Nephron progenitor cell (in vitro differentiated cells): ENCODE measurements around the gene APEX1.

Experiments
- DNase-seq: peaks from one replicate; pipeline ENCODE4 v3.0.0; 2021
- H3K27ac Mint-ChIP-seq: 2 replicates; pipeline ENCODE4 v1.8.0; 2021; ENCODE audit warnings: mild to moderate bottlenecking, moderate library complexity, mixed read lengths
- H3K27me3 Mint-ChIP-seq: 2 replicates; pipeline ENCODE4 v1.8.0; 2021; ENCODE audit warnings: mild to moderate bottlenecking, low read depth, mixed read lengths; ENCODE audit not compliant: poor library complexity
- H3K36me3 Mint-ChIP-seq: 2 replicates; pipeline ENCODE4 v1.8.0; 2021; ENCODE audit warnings: low read depth, mixed read lengths
- H3K4me1 Mint-ChIP-seq: 2 replicates; pipeline ENCODE4 v1.8.0; 2021; ENCODE audit warnings: mixed read lengths
- H3K4me3 Mint-ChIP-seq: 2 replicates; pipeline ENCODE4 v1.8.0; 2021; ENCODE audit warnings: mild to moderate bottlenecking, moderate library complexity, mixed read lengths
- H3K9me3 Mint-ChIP-seq: 2 replicates; pipeline ENCODE4 v1.8.0; 2021; ENCODE audit warnings: mild to moderate bottlenecking, moderate library complexity, mixed read lengths
- TF ChIP-seq, protein P1 (sequence below): fragments of 200-600 bp; sonication (generic); IDR thresholded peaks from 2 replicates; pipeline ENCODE4 v1.5.0; 2021; ENCODE audit warnings: antibody characterized with exemption

APEX1 gene

DNA sequence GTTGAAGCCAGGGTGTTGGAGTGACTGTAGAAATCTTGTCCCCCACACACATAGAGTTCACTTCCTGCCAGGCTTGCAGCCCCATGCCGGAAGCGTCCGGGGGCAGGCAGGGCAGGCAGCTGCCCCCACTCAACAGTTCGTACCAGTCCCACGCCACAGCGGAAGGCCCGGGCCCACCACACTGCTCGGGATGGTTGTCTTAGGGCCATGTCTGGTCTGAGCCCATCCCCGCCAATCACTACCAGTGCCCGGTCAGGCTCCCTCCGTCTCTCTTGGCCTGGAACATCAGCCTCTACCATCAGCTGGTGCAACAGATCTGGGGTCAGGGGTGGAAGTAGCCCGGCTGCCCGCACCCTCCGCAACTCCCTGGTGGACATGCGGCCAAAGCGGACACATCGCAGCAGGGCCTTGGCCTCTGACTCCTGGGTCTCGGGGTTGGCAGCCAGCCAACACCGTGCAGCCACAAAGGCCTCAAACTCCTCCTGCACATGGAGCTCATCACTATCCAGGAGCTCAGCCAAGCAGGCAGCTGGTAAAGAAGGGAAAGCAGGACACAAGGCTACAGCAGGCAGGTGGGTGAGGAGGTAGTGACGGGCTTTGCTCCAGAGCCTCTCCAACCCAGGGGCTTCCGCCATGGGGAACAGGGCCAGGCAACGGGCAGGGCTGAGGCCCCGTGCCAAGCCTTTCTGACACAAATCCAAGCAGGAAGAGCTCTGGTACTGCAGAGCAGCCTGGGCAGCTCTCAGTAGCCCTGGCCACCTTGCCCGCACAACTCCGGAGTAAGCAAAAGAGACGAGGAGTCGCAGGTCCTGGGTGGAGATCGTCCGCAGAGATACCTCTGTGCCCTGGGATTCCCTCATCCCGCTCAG is 25.0 kb upstream of the APEX1 start:
- Mint-ChIP-seq H3K9me3 (no peaks in the 10 kb centered on the region), H3K36me3 (no peaks in the 10 kb centered on the region), H3K27ac (no peak overlapping the region), H3K4me1 (peaks cover 14% of the 10 kb centered on the region), H3K4me3 (no peak overlapping the region), H3K27me3 (no peaks in the 10 kb centered on the region)
- TF ChIP-seq, protein P1, sequence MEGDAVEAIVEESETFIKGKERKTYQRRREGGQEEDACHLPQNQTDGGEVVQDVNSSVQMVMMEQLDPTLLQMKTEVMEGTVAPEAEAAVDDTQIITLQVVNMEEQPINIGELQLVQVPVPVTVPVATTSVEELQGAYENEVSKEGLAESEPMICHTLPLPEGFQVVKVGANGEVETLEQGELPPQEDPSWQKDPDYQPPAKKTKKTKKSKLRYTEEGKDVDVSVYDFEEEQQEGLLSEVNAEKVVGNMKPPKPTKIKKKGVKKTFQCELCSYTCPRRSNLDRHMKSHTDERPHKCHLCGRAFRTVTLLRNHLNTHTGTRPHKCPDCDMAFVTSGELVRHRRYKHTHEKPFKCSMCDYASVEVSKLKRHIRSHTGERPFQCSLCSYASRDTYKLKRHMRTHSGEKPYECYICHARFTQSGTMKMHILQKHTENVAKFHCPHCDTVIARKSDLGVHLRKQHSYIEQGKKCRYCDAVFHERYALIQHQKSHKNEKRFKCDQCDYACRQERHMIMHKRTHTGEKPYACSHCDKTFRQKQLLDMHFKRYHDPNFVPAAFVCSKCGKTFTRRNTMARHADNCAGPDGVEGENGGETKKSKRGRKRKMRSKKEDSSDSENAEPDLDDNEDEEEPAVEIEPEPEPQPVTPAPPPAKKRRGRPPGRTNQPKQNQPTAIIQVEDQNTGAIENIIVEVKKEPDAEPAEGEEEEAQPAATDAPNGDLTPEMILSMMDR: no peak
- no peak for DNase-seq

DNA sequence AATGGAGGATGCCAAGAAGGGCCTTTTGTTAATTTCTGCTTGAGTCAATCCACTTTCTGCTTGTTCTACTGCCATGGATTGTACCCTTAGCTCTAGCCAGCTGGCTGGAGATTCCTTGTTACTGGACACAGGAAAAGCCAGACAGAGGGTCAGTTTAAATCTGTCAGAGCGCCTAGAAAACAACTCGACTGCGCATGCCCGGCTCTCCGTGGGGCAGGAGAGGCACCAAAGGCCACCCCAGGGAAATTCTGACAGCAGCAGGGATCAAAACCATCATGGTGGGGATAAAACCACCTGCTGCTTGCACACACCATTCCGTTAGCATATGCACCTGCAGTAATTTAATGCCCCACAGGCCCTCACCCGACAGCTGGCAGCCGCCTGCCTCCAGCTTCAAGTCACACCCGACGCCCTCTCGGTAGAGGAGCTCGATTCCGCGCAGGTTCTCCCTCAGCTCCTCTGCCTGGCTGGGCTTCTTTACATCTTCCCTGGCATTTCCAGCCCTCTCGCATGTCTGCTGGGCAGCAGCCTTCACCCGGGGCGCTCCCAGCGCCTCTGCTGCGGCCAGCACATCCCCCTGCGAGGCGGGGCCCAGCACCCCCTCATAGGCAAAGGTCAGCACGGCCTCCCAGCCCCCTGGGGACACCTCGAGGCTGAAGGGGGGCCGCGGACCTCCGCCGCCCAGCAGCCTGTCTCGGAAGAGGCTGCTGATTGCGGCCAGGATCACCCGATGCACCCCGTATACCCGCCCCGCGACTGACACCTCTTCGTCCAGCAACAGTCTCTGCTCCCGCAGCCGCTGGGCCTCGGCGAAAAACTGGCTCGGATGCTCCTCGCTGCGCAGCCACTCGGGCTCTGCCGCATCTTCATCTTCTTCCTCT is 20.1 kb upstream of the APEX1 start:
- Mint-ChIP-seq H3K4me3 (peak overlapping the region; percentile 68), H3K9me3 (no peaks in the 10 kb centered on the region), H3K4me1 (peaks cover 7% of the 10 kb centered on the region), H3K27ac (no peak overlapping the region), H3K27me3 (peaks cover 25% of the 10 kb centered on the region), H3K36me3 (no peaks in the 10 kb centered on the region)
- TF ChIP-seq, protein P1: no peak
- no peak for DNase-seq

DNA sequence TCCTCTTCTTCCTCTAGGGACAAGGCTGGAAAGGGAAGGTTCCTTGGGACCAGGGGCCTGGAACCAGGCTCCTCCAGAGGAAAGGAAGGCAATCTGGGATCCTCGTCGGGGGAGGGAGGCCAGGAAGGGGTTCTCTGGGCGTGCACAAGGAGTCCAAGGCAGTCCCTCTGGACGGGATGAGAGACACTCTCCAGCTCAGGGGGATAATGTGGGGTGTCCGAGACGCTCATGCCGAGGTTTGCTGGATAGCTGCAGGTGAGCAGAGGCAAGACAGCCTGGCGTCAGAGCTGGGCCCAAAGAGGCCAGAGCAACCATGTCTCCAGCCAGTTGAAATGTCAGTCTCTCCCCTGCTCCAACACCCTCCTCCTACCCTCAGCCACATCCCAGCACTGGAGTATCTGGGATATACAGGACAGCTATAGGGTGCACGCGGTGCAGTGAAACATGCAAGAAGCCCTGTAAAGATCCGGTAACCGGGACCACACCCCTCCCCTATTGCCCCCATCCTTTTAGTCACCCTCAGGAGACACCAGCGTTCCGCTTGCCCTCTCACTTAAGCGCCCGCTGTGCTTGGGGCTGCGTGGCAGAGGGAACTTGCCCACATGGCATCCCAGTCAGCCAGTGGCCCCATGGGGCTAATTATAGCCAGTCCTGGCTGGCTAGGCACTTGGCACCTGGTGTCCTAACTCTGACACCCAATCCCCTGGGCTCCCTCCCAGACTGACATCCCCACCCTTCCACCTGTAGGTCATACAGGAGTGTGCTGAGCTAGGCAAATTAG is 19.3 kb upstream of the APEX1 start, which contains the start of gene KLHL33:
TSS of gene KLHL33 (minus strand) at position 585 of the 781 bp plus-strand sequence. CDS start at position 230, 355 bp downstream.
- TF ChIP-seq, protein P1: no peak
- Mint-ChIP-seq H3K9me3 (no peaks in the 10 kb centered on the region), H3K36me3 (no peaks in the 10 kb centered on the region), H3K27me3 (peaks cover 26% of the 10 kb centered on the region), H3K4me1 (peaks cover 11% of the 10 kb centered on the region), H3K4me3 (peak within 1 kb of the TSS; percentile 68), H3K27ac (no peak within 1 kb of the TSS)
- no peak for DNase-seq

DNA sequence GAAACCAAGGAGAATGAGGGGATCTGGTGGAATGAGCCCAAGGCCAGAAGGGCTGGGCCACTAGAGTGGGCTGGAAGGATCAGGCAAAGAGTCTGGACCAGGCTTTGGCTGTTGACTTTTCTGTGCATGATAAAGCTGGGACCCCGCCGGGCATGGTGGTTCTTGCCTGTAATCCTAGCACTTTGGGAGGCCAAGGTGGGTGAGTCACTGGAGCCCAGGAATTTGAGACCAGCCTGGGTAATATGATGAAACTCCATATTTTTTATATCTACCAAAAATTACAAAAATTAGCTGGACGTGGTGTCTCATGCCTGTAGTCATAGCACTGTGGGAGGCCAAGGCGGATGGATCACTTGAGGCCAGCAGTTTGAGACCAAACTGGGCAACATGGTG is 18.7 kb upstream of the APEX1 start:
- Mint-ChIP-seq H3K4me1 (peaks cover 15% of the 10 kb centered on the region), H3K4me3 (no peak overlapping the region), H3K27ac (no peak overlapping the region), H3K36me3 (no peaks in the 10 kb centered on the region), H3K27me3 (peaks cover 28% of the 10 kb centered on the region), H3K9me3 (no peaks in the 10 kb centered on the region)
- DNase-seq: no peak
- TF ChIP-seq, protein P1: no peak

DNA sequence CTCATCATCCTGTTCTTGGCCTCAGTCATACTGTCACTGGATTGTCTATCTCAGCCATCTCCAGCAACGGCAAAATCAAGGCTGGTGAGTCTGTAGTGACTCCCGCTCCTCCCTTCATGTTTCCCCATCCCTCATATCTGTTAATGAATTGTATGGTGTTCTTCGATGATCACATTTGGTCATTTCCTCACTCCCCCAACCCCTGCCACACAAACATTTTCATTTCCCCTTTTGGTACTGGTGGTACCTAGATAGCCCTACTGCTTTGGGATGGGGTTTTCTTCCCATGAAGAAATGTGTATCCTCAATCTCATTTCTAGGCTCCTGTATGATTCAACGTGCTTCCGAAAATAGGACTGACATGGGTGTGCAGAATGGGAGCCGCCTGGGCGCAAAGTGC is 16.4 kb upstream of the APEX1 start:
- Mint-ChIP-seq H3K27ac (no peak overlapping the region), H3K4me1 (peaks cover 15% of the 10 kb centered on the region), H3K27me3 (peaks cover 28% of the 10 kb centered on the region), H3K4me3 (no peak overlapping the region), H3K9me3 (peaks cover 6% of the 10 kb centered on the region), H3K36me3 (peaks cover 15% of the 10 kb centered on the region)
- no peak for DNase-seq
- TF ChIP-seq, protein P1: no peak
